HG03135 (cell line): ENCODE data around the gene PTPRN.
"Not testable (repeated sequence)": the region's sequence is repeated elsewhere in the genome, so short reads cannot be mapped to it uniquely, and the experiment has no call there.

ENCODE experiments used
- ATAC-seq: cut with Tn5 transposase; IDR thresholded peaks from one replicate; pipeline ENCODE4 v1.9.1; 2021; ENCODE audit warnings: mild to moderate bottlenecking, moderate library complexity; ENCODE audit not compliant: unreplicated experiment

PTPRN gene

DNA sequence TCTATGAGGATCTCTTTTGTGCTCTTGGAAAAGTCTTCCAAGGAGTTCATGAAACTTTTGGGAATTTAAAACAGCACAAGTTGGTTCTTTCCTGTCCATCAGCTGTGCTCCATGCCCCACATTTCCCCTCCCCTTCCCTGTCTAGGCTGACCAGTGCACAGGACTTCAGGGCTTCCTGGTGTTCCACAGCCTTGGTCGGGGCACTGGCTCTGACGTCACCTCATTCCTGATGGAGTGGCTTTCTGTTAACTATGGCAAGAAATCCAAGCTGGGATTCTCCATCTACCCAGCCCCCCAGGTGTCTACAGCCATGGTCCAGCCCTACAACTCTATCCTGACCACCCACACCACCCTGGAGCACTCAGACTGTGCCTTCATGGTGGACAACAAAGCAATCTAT, 38.2 kb downstream of the PTPRN start:
- no peak for ATAC-seq

DNA sequence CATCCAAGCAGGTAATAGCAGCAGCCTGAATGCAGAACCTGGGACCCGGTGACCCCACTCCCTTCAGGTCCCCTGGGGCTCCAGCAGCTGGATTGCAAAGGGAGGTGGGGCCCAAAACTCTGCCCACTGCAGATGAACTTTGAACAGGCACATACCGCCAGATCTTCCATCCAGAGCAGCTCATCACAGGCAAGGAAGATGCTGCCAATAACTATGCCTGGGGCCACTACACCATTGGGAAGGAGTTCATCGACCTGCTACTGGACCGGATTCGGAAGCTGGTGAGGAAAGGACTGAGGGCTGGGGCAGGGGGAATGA, 39.2 kb downstream of the PTPRN start:
- no peak for ATAC-seq

DNA sequence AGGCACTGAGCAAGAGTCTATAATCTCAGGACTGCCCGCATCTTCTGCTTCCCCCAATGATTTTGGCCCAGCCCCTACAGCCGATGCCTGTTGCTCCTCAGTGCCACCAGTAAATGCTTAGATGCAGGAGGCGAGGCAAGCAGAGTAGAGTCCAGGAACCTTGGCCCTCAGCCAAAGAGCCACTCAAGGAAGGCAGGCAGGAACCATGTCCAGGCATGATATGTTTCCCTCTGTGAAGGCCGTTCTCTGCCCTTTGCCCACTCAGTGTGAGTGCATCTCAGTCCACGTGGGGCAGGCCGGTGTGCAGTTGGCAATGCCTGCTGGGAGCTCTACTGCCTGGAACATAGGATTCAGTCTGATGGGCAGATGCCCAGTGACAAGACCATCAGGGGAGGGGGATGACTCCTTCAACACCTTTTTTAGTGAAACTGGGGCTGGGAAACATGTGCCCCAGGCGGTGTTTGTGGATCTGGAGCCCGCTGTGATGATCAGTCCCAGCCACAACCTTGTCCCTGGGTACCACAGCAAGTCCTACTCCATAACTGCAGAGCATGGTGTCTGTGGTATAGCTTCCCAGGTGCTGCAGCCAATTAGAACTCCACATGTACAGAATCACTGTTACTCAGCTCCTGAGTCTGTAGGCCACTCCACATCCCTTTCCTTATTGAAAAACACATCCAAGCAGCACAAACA, 39.7 kb downstream of the PTPRN start:
- ATAC-seq, result no peak

DNA sequence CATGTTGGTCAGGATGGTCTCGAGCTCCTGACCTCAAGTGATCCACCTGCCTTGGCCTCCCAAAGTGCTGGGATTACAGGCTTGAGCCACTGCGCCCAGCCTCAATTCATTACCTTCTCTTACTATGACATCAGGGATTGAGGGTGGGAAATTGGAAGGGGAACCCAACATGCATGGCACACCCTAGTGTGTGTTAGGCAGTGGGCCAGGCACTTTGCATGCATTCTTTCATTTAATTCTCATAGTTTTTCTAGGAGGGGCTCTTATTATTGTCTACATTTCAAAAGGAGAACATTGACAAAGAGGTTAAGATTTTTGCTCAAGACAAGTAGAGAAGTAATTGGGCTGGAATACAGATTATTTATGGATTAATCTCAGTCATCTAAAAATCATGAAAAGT, 40.9 kb downstream of the PTPRN start:
- ATAC-seq, result no peak

DNA sequence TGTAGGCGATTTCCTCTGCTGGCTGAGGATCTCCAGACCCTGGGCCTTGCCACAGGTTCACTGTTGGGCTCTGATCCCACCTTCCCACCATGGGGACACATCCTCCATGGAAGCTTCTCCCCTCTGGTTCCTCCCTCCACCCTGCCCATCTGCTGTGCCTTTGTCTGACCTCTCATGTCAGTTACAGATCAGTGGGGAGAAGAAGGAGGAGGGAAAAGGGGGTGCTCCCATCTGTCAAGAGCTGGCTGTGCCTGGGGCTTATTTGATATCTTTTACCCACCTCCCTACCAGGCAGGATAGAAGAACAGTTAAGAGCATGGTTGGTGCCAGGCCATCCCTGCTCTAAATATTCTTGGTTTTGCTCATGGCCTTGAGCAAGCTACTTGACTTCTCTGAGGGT, 42.3 kb downstream of the PTPRN start:
- ATAC-seq, result no peak

DNA sequence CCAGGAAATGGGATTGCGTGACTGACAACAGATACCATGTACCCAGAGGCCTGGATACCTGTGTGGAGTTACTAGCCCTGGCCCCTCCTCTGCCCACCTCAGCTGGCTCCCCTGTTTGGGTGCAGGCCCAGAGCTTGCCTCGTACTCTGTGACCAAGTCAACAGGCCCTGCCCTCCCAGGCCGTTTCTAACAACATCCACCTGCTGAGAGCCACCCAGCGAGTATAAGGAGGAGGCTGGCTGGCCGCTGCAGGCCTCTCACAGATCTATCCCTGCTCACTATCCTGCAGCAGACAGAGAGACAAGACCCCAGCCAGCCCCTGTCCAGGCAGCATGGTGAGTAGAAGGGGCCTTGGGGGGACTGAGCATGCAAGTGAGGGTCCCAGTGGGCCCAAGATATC, 43.0 kb downstream of the PTPRN start:
- ATAC-seq, result no peak

DNA sequence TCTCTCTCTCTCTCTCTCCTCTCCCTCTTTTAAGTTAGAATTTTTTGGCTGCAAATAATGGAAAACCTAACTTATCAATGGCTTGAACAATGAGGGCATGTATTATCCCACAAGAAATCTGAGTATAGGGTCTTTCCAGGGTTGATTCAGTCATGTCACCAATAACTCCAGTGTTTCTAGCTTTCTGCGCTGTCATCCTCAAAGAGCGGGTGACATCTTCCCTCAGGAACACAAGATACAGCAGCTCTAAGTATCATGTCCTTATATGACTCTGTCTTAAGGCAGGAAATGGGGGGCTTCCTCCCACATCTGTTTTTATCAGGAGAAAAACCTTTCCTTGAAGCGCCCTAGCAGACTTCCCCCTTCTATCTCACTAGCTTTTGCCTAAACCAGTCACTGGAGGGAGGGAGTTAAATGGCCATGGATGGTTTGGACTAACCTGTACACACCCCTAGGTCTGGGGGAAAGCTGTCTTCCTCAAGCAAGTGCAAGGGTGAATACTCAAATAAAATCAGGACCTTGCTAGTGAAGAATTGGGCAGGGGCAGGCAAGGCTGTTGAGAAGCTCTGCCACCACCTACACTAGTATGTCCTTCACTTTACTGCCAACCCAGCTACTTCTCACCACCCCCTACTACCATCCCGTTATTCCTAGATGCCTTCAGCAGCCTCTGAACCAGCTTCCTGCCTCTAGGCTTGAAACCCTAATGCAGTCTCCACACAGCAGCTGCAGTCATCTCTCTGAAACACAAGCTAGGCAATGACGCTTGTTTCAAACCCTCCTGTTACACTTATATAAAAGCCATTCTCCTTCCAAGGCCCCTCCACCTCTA, 48.0 kb downstream of the PTPRN start:
- ATAC-seq, result no peak

DNA sequence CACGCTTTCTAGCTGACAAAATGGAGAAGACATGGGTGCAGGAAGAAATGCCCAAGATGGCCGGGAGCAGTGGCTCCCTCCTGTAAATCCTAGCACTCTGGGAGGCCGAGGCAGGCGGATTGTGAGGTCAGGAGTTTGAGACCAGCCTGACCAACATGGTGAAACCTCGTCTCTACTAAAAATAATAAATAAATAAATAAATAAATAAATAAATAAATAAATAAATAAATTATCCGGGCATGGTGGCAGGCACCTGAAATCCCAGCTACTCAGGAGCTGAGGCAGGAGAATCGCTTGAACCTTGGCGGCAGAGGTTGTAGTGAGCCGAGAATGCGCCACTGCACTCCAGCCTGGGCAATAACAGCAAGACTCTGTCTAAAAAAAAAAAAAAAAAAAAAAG, 50.3 kb downstream of the PTPRN start:
- ATAC-seq, result not testable (repeated sequence)

DNA sequence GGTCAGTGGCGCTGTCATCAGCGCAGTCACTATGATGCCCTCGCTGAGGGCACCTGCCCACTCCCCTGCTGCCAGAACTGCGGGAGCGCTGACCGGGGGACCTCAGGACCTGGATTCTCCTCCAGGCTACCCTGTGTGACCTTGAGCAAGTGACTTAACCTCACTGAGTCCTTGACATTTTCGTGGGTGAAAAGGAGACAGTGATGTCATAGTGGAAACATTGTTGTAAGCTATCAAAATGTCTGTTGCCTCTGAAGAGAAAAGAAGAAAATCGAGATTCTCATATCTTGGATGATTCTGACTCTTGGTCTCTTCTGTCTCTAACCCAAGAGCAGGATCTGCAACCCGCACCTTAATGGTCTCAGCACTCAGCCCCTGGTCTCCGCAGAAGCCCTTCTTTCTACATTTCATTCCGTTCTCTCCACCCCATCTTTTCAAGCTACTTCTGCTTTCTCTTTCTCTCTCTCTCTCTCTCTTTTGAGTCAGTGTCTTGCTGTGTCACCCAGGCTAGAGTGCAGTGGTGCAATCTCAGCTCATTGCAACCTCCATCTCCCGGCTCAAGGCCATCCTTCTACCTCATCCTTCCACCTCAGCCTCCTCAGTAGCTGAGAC, 54.5 kb downstream of the PTPRN start:
- peak; percentile 38 for ATAC-seq

DNA sequence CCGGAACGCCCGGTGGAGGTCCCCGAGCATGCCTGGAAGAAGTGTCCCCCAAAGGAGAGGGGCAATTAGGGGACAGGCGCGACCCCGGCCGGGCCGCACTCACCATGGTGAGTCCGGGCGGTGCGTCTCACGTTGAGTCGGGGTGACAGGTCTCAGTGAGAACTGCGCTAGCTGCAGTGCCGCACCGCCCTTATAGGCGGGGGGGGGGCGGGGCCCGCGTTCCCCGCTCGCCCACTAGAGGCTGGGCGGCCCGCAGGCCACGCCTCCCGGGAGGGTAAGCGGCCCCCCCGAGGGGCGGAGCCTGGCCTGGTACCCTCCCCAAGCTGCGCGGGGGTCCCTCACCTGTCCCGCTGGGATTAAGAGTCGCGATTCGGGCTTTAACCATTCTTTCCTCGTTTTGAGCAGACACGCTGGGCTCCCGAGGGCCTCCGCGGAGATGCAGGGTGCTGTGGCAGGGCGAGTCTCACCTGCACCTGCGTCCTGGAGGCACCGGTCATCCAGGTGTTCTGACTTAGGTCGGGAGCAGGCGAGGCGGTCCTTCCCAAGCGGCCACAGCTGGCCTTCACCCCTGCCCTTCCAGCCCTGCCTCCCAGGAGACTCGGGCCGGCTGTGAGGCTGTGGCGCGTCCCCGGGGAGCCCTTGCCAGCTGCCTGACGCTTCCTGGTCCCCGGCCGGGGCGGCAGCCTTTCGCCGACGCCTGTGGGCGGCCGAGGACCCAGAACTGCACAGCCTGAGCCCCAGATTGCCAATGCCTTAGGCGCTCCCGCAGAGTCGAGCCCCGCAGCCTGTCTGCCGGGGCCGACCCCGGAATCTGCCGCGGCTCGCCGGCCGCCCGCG, 55.2 kb downstream of the PTPRN start, which contains the start of gene TUBA4A:
TUBA4A (minus strand) TSS at position 166 of the 837 bp plus-strand sequence; CDS start at position 106, 60 bp downstream.
- peak; percentile 56 for ATAC-seq

DNA sequence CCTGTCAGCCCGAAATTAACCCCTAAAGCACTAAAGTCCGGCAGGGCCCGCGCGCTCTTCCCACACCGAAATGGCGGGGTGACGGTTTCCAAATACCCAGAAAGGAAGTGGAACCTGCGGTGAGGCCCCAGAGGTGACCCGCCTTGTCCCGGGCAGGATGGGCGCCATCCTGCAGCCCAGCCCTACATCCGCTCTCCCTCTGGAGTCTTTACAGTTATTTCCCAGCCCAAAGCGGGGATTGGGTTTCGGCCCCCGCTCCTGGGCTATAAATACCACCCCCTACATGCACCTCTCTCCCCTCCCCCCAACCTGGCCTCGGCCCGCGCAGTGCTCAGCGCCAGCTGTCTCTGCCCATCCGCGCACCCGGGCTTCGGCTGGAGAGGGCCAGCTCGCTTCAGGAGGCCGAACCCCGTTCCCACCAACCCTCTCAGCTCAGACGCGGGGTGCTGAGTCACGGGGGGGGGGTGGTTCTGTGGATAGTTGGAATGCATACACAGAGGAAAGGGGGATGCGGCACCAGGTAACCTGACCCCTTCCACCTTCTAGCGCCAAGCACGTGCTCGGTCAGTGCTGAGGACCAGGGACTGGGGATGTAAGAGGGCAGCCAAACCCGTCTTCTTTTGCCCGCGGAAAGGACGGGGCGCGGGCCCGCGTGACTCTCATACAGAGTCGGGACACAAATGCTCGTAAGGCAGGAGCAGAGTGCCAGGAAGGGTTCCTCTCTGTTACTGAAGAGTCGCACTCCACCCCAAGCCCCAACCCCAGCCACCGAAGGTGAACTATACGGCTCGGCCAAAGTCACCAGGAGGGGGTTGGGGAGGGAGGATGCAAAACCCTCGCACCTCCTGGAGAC, 56.1 kb downstream of the PTPRN start, which contains the start of gene TUBA4B:
TUBA4B (plus strand) TSS at position 344 of the 853 bp plus-strand sequence; CDS start at position 509, 165 bp downstream.
- peak; percentile 13 for ATAC-seq

DNA sequence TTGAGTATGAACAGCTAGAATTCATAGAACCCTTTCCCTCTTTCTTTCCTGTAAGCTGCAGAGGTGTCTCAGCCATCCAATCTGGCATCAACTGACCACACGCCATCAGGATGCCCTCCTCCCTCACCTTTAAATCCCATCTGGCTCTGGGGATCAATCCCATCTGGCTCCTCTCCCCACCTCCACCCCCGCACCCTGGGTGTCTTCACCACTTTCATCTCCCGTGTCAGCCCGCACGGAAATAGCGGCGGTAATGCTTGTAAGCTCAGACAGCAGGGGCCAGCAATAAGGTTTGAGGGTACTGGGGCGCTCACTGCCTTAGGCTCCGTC, 56.7 kb downstream of the PTPRN start:
- no peak for ATAC-seq

DNA sequence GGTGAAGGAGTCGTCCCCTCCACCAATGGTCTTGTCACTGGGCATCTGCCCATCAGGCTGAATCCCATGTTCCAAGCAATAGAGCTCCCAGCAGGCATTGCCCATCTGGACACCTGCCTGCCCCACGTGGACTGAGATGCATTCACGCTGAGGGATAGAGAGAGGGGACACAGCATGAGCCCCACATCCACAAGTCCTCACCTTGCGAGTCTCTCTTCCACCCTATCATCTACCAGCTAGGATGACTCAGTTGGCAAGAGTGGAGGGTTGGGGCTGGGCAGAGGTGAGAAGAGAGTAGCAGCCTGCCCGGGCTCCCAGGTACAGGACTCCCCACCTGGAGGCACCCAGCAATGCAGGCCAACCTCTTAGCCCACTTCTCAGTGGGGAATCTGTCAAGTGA, 57.1 kb downstream of the PTPRN start:
- ATAC-seq, result no peak

DNA sequence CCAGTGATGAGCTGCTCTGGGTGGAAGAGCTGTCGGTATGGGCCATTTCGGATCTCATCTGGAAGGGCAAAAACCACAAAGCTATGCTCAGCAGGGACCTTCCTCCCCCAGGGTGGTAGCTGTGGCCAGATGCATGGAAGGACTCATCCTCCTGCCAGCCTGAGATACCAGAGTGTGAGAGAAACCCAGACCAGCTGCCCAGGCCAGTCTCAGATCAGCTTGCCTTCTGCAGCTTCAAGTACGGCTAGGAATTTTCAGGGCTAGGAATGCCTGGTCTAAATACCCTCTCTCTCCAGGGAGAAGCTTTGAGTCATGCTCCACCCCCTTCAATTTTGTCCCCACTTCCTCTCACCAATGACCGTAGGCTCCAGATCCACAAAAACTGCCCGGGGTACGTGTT, 57.5 kb downstream of the PTPRN start:
- ATAC-seq, result no peak

DNA sequence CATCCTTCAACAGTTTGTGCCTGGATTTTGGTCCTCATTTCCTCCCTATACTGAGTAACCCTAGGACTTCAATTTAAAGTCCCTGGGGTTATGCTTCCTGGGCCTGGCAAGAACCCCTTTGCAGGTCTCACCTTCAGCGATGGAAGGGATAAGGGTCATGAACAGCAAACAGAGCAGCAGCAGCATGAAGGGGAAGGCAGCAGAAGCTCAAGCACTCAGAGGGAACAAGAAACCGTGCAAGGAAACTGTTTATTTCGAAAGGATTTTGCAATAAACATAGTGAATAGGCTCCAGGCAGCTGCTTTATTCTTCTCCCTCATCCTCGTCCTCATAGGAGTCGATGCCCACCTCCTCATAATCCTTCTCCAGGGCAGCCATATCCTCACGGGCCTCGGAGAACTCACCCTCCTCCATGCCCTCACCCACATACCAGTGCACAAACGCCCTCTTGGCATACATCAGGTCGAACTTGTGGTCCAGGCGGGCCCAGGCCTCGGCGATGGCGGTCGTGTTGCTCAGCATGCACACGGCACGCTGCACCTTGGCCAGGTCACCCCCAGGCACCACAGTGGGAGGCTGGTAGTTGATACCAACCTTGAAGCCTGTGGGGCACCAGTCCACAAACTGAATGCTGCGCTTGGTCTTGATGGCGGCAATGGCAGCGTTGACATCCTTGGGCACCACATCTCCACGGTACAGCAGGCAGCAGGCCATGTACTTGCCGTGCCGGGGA, 59.0 kb downstream of the PTPRN start:
- ATAC-seq, result no peak

DNA sequence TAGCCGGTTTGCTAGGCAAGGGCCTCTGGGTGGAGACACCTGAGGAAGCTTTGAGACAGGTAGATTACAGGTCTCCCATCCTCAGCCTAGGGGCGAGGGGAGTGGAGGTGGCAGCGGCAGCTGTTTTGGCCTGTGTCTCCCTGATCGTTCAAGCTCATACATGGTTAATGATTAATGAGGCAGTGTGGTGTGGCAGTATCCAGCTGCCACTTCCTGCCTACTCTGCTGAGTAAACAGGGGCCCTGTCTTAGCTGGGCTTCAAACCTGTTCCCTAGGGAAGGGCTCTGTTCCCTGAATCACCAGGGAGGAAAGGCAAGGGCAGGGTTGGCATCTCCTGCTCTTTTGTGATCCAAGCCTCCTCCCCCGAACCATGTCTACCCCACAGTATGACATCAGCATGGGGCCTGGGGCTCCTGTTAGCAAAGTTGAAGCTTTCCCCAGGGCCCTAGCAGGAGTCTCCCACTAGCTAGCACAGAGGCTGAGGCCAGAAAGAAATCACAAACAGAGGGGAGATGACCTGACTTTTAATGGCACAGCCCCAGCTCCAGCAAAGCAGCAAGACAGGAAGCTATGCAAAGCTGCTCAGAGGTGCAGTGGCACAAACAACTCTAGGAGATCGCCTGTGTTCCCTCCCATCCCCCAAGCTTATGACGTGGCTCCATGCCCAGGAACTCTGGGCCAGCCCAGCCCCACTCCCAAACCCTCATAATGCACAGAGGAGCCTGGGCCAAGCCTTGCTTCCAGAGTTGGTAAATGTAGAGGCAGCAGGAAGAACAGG, 59.8 kb downstream of the PTPRN start:
- ATAC-seq, result peak; percentile 42

DNA sequence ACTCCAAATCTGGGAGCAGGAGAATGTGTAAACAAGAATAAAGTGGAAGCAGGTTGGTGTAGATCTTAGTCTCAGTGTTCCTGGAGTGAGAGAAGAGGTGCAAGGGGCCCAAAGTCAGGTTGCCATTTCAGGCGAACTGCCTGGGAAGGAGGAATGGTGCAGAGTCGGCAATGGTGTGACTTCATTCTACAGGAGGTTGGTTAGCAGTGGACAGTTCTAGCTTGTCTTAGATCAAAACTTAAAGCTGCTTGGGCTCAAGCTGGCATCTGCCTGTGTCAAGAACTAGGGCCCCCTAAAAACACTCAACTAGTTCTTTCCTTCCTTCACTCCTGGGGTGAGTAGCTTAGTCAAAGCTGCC, 60.4 kb downstream of the PTPRN start:
- ATAC-seq, result no peak

DNA sequence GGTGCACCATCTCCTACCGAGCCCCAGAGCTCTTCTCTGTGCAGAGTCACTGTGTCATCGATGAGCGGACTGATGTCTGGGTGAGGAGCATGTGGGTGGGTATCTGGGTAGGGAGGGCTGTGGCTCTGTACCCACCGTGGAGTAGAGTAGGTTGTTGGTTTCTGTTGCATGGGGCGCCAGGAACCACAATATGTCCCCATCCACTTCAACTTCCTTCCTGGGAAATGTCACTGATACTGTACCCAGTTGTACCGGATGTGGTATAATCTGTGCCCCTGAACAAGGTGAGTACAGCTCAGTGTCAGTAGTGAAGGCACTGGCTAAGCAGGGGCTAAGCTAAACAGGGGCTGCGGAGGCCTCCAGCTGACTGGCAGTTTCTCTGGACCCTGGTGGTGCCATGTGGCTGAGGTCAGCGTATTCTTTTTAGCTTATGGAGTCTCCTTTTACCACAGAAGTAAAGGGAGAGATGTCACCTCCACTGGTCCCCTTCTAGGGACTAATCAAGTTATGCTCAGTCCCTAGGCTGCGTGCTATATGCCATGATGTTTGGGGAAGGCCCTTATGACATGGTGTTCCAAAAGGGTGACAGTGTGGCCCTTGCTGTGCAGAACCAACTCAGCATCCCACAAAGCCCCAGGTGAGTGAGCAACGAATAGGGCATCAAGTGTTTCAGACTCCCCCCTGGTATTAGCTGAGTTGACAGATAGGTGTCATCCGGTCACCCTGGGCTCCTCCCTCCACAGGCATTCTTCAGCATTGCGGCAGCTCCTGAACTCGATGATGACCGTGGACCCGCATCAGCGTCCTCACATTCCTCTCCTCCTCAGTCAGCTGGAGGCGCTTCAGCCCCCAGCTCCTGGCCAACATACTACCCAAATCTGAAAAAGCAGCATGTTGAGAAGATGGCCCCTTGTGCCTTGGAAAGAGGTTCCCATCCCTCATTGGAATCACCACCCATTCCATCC, 61.2 kb downstream of the PTPRN start:
- no peak for ATAC-seq
